Neuronal stem cell (in vitro differentiated cells): ENCODE measurements around the gene FKBP1A.

Source experiments
- DNase-seq: peaks from one replicate; pipeline ENCODE4 v3.0.0-alpha.2; 2013; ENCODE audit warnings: low spot score
- H2AFZ ChIP-seq: one replicate; pipeline ENCODE4 v1.6.1; 2013; ENCODE audit warnings: mild to moderate bottlenecking, low read length, inconsistent platforms
- H2AK5ac ChIP-seq: 2 replicates; pipeline ENCODE4 v1.6.1; 2013; ENCODE audit warnings: low read depth, mild to moderate bottlenecking, inconsistent platforms, low read length, moderate library complexity, mixed read lengths
- H2BK120ac ChIP-seq: 2 replicates; pipeline ENCODE4 v1.6.1; 2013; ENCODE audit warnings: low read depth, mild to moderate bottlenecking, inconsistent platforms, low read length, moderate library complexity, mixed read lengths
- H2BK12ac ChIP-seq: one replicate; pipeline ENCODE4 v1.6.1; 2013; ENCODE audit warnings: low read length, inconsistent platforms
- H2BK15ac ChIP-seq: 2 replicates; pipeline ENCODE4 v1.6.1; 2013; ENCODE audit warnings: mild to moderate bottlenecking, low read length, inconsistent platforms, mixed read lengths
- H2BK5ac ChIP-seq: one replicate; pipeline ENCODE4 v1.6.1; 2013; ENCODE audit warnings: inconsistent platforms, mild to moderate bottlenecking, low read length, moderate library complexity
- H3K14ac ChIP-seq: one replicate; pipeline ENCODE4 v1.6.1; 2013; ENCODE audit warnings: low read length, inconsistent platforms
- H3K18ac ChIP-seq: 2 replicates; pipeline ENCODE4 v1.6.1; 2013; ENCODE audit warnings: low read length, inconsistent platforms
- H3K23ac ChIP-seq: 2 replicates; pipeline ENCODE4 v1.6.1; 2013; ENCODE audit warnings: low read depth, mild to moderate bottlenecking, mixed read lengths, low read length, inconsistent platforms; ENCODE audit not compliant: poor library complexity
- H3K27ac ChIP-seq: replicated peaks from 3 replicates; pipeline ENCODE4 v1.5.1; 2013; ENCODE audit warnings: low read length, inconsistent platforms
- H3K27me3 ChIP-seq, 3 experiments: 2 replicates each; pipeline ENCODE4 v1.6.1; 2013; ENCODE audit warnings: low read length in 3 of 3, mild to moderate bottlenecking in 2 of 3, inconsistent platforms in 1 of 3, low read depth in 1 of 3, mixed read lengths in 1 of 3, moderate library complexity in 1 of 3; ENCODE audit not compliant: control insufficient read depth in 3 of 3, insufficient read depth in 3 of 3
- H3K36me3 ChIP-seq, 2 donors: replicated peaks in 1 of 2; 2 replicates each; pipeline ENCODE4 v1.6.1; 2013; ENCODE audit warnings: low read length in 2 of 2; ENCODE audit not compliant: control insufficient read depth in 2 of 2, insufficient read depth in 2 of 2
- H3K4ac ChIP-seq: 2 replicates; pipeline ENCODE4 v1.6.1; 2013; ENCODE audit warnings: inconsistent platforms, mild to moderate bottlenecking, low read length, moderate library complexity
- H3K4me1 ChIP-seq, 2 donors: 1 replicate in 1 of 2; 2 replicates in 1 of 2; pipeline ENCODE4 v1.6.1; 2013; ENCODE audit warnings: low read length in 2 of 2, low read depth in 1 of 2; ENCODE audit not compliant: control insufficient read depth in 2 of 2, insufficient read depth in 1 of 2
- H3K4me2 ChIP-seq: one replicate; pipeline ENCODE4 v1.6.1; 2013; ENCODE audit warnings: mild to moderate bottlenecking, low read length, inconsistent platforms; ENCODE audit not compliant: insufficient read depth, poor library complexity, severe bottlenecking
- H3K4me3 ChIP-seq, 2 donors: 2 replicates each; pipeline ENCODE4 v1.5.1; 2013; ENCODE audit warnings: low read length in 2 of 2, mild to moderate bottlenecking in 2 of 2, inconsistent platforms in 1 of 2, moderate library complexity in 1 of 2
- H3K79me1 ChIP-seq: one replicate; pipeline ENCODE4 v1.6.1; 2013; ENCODE audit warnings: low read depth, mild to moderate bottlenecking, inconsistent platforms, low read length, moderate library complexity
- H3K9ac ChIP-seq: one replicate; pipeline ENCODE4 v1.6.1; 2013; ENCODE audit warnings: mild to moderate bottlenecking, low read depth, low read length, inconsistent platforms; ENCODE audit not compliant: poor library complexity
- H3K9me3 ChIP-seq, 2 donors: replicated peaks in 1 of 2; 2 replicates each; pipeline versions ENCODE3 to v1.6.1; 2013; ENCODE audit warnings: low read length in 2 of 2, mild to moderate bottlenecking in 2 of 2, inconsistent platforms in 1 of 2, low read depth in 1 of 2, mixed read lengths in 1 of 2, moderate library complexity in 1 of 2; ENCODE audit not compliant: control insufficient read depth in 2 of 2, insufficient read depth in 1 of 2
- H4K8ac ChIP-seq: one replicate; pipeline ENCODE4 v1.6.1; 2013; ENCODE audit warnings: low read depth, mild to moderate bottlenecking, inconsistent platforms, low read length, moderate library complexity
- H4K91ac ChIP-seq: one replicate; pipeline ENCODE4 v1.6.1; 2013; ENCODE audit warnings: low read length, low read depth, mild to moderate bottlenecking, inconsistent platforms; ENCODE audit not compliant: poor library complexity
- WGBS, 2 donors: extraction: QIAGEN DNeasy Blood & Tissue Kit; methylation state at CpG; one replicate each; pipeline ENCODE4 v1.1.7; 2013; ENCODE audit warnings: missing lambda C conversion rate in 2 of 2, mixed read lengths in 1 of 2; ENCODE audit not compliant: insufficient read length in 2 of 2, insufficient replicate concordance in 1 of 2; ENCODE audit errors: extremely low coverage in 2 of 2; 5-methylcytosine and 5-hydroxymethylcytosine counted together

Gene FKBP1A

GRCh38 chr20:1332749-1333300 is 60.0 kb downstream of the FKBP1A start:
- H2BK120ac ChIP-seq: no peak overlapping the region
- no CpG with 5 or more reads among the region's 2 CpGs for WGBS, 2 donors
- no peak overlapping the region for H4K8ac ChIP-seq
- H3K36me3 ChIP-seq: peaks cover 9 to 51% of the 10 kb centered on the region in 2 donors
- H3K9ac ChIP-seq: no peak overlapping the region
- H3K9me3 ChIP-seq: no peaks in the 10 kb centered on the region
- no peak overlapping the region for H2AFZ ChIP-seq
- H3K4me3 ChIP-seq: no peak overlapping the region
- no peak overlapping the region for H3K4me2 ChIP-seq
- no peak overlapping the region for H2AK5ac ChIP-seq
- no peak overlapping the region for H4K91ac ChIP-seq
- no peak for DNase-seq
- H3K27ac ChIP-seq: no peak overlapping the region
- H3K4me1 ChIP-seq: peaks cover 0 to 4% of the 10 kb centered on the region in 2 donors
- H2BK5ac ChIP-seq: no peak overlapping the region
- no peak overlapping the region for H2BK12ac ChIP-seq
- H3K79me1 ChIP-seq: peaks cover 11% of the 10 kb centered on the region
- H3K4ac ChIP-seq: no peak overlapping the region
- H3K14ac ChIP-seq: no peak overlapping the region
- no peaks in the 10 kb centered on the region for H3K27me3 ChIP-seq
- no peak overlapping the region for H2BK15ac ChIP-seq
- H3K23ac ChIP-seq: no peak overlapping the region
- no peak overlapping the region for H3K18ac ChIP-seq

- Histone ChIP-seq H3K18ac (no peak overlapping the region), H2BK12ac (no peak overlapping the region), H3K36me3 (peaks cover 12 to 51% of the 10 kb centered on the region in 2 donors), H3K79me1 (peaks cover 11% of the 10 kb centered on the region), H3K14ac (no peak overlapping the region), H3K4me1 (peaks cover 4 to 9% of the 10 kb centered on the region in 2 donors), H2BK120ac (no peak overlapping the region), H4K91ac (no peak overlapping the region), H3K9me3 (no peaks in the 10 kb centered on the region), H2AK5ac (no peak overlapping the region), H3K27ac (no peak overlapping the region), H3K4ac (no peak overlapping the region), H3K23ac (no peak overlapping the region), H3K4me2 (no peak overlapping the region), H2BK5ac (no peak overlapping the region), H3K9ac (no peak overlapping the region), H2BK15ac (no peak overlapping the region), H3K4me3 (no peak overlapping the region), H3K27me3 (no peaks in the 10 kb centered on the region), H4K8ac (no peak overlapping the region), H2AFZ (no peak overlapping the region)
- no peak for DNase-seq
- WGBS, 2 donors: no CpG with 5 or more reads among the region's 6 CpGs
Measured at GRCh38 chr20:1331801-1332453, 60.9 kb downstream of the FKBP1A start.

GRCh38 chr20:1331101-1331500 is 61.8 kb downstream of the FKBP1A start:
- H4K91ac ChIP-seq: no peak overlapping the region

DNA sequence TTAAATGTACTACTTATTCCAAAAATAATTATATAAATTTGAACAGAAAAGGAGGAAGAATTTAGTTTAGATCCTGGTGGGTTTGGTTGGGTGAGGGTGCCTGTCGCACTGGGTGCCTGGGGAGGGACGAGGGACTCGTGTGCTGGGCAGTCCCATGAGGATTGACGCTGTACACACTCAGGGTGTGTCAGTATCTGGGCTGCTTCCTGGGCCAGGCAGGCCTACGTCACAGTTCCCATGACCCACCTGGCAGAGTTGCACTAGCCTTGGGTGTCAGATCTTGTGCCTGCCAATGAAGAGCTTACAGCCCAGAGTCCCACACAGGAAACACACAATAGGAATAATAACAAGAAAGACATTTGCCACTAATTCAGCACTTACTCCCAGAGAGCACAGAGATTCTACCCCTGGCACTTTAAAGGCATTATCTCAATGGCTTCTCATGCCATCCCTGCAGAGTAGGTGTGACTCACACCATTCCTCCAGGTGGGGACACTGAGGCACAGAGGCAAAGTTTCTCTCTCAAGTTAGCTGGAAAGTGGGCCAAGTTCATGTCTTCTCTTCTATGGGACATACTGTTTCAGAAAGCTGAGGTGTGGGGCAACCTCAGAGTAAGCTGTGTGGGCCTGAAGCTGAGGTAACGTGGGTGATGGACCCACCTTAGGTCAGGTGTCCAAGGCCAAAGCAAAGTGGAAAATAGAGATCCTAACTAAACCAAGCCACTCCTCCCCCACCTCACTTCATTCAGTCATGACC is 62.6 kb downstream of the FKBP1A start:
- peak overlapping the region; percentile 45 for H3K9ac ChIP-seq
- no peak overlapping the region for H3K18ac ChIP-seq
- no peaks in the 10 kb centered on the region for H3K9me3 ChIP-seq
- H3K14ac ChIP-seq: no peak overlapping the region
- peaks cover 17% of the 10 kb centered on the region for H3K79me1 ChIP-seq
- H4K91ac ChIP-seq: no peak overlapping the region
- no peak overlapping the region for H2AFZ ChIP-seq
- no CpG with 5 or more reads among the region's 6 CpGs for WGBS, 2 donors
- H2BK15ac ChIP-seq: no peak overlapping the region
- H2AK5ac ChIP-seq: no peak overlapping the region
- no peak overlapping the region for H2BK5ac ChIP-seq
- no peak overlapping the region for H3K4ac ChIP-seq
- H3K4me2 ChIP-seq: no peak overlapping the region
- H3K36me3 ChIP-seq: peaks cover 12 to 51% of the 10 kb centered on the region in 2 donors
- H4K8ac ChIP-seq: no peak overlapping the region
- H3K4me3 ChIP-seq: no peak overlapping the region
- H3K4me1 ChIP-seq: peaks cover 16 to 17% of the 10 kb centered on the region in 2 donors
- DNase-seq: no peak
- H3K27ac ChIP-seq: no peak overlapping the region
- H3K27me3 ChIP-seq: no peaks in the 10 kb centered on the region
- H2BK120ac ChIP-seq: no peak overlapping the region
- no peak overlapping the region for H2BK12ac ChIP-seq
- no peak overlapping the region for H3K23ac ChIP-seq

More at GRCh38 chr20:1331101-1331500, 61.8 kb downstream of the FKBP1A start:
- Histone ChIP-seq H3K18ac (no peak overlapping the region), H3K23ac (peak overlapping the region; percentile 12), H3K4me3 (no peak overlapping the region), H2BK5ac (no peak overlapping the region), H4K8ac (no peak overlapping the region), H2AFZ (no peak overlapping the region), H2BK120ac (no peak overlapping the region), H2BK15ac (no peak overlapping the region), H3K27ac (no peak overlapping the region), H3K14ac (peak overlapping the region; percentile 39), H2BK12ac (no peak overlapping the region), H3K36me3 (peaks cover 12 to 51% of the 10 kb centered on the region in 2 donors), H3K9ac (no peak overlapping the region), H3K79me1 (peaks cover 12% of the 10 kb centered on the region), H3K9me3 (no peaks in the 10 kb centered on the region), H3K4ac (no peak overlapping the region), H2AK5ac (no peak overlapping the region), H3K27me3 (no peaks in the 10 kb centered on the region), H3K4me1 (peaks cover 13 to 14% of the 10 kb centered on the region in 2 donors), H3K4me2 (no peak overlapping the region)
- no CpG with 5 or more reads among the region's 2 CpGs for WGBS, 2 donors
- no peak for DNase-seq
